Mesodermal cell (in vitro differentiated cells): ENCODE data around the gene NR2F6.
"Not testable (repeated sequence)": the region's sequence is repeated elsewhere in the genome, so short reads cannot be mapped to it uniquely, and the experiment has no call there.

Source experiments
- H3K27ac ChIP-seq: 2 replicates; pipeline ENCODE4 v1.7.0; 2013; ENCODE audit warnings: mild to moderate bottlenecking, low read depth, low read length, moderate library complexity; ENCODE audit not compliant: severe bottlenecking
- H3K36me3 ChIP-seq: 2 replicates; pipeline ENCODE4 v1.7.1; 2013; ENCODE audit warnings: mild to moderate bottlenecking, low read length, moderate library complexity; ENCODE audit not compliant: control insufficient read depth, insufficient read depth
- H3K4me1 ChIP-seq: one replicate; pipeline ENCODE4 v1.7.1; 2013; ENCODE audit warnings: mild to moderate bottlenecking, low read length; ENCODE audit not compliant: insufficient read depth, control insufficient read depth, poor library complexity, severe bottlenecking
- H3K4me3 ChIP-seq: 2 replicates; pipeline ENCODE4 v1.7.0; 2013; ENCODE audit warnings: low read length, control low read depth, mild to moderate bottlenecking; ENCODE audit not compliant: insufficient read depth, poor library complexity, severe bottlenecking; ENCODE audit errors: extremely low read depth
- H3K9me3 ChIP-seq: 2 replicates; pipeline ENCODE4 v1.7.1; 2013; ENCODE audit warnings: mild to moderate bottlenecking, low read length, moderate library complexity; ENCODE audit not compliant: control insufficient read depth
- WGBS, 2 experiments: methylation state at CpG; one replicate each; pipeline ENCODE4 v1.1.5; 2013; ENCODE audit warnings: missing lambda C conversion rate in 2 of 2; ENCODE audit not compliant: insufficient coverage in 2 of 2; 5-methylcytosine and 5-hydroxymethylcytosine counted together

NR2F6 gene

DNA sequence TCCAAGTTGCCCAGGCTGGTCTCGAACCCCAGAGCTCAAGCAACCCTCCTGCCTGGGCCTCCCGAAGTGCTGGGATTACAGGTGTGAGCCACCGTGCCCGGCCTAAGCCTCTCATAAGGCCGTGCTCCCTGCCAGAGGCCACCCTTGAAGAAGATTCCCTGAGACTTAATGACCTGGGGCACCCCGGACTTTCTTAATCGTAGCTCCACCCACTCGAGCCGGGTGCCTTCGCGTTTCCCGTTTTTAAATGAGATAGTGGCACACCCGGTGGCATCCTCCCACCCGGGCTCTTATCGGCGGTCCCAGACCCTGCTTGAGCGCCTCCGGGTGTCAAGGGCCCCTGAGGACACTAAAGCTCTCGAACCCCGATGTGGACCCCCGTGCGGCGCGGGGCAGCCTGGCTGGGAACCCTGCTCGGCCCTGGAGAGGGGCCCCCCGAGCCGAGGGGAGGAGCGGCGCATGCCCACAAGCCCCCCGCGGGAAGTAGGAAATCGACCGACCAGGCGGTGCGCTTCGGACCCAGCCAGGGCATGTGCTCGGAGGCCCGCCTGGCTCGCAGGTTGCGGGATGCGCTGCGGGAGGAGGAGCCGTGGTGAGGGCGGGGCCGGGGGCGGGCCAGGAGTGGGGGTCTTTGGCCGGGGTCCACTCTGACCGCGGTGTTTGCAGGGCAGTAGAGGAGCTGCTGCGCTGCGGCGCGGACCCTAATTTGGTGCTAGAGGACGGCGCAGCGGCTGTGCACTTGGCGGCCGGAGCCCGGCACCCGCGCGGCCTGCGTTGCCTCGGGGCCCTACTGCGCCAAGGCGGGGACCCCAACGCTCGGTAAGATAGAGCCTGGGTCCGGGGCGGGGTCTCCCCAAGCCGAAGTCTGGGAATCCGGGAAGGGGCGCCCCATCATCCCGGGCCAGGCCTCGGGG lies 35.9 kb upstream of the NR2F6 start, which contains the start of gene ANKLE1:
ANKLE1 (plus strand) TSS at position 511 of the 914 bp plus-strand sequence; CDS start at position 531, 20 bp downstream.
- Histone ChIP-seq H3K36me3 (peaks cover 31% of the 10 kb centered on the region), H3K4me1 (no peaks in the 10 kb centered on the region), H3K4me3 (peak within 1 kb of the TSS; percentile 27), H3K9me3 (peaks cover 3% of the 10 kb centered on the region), H3K27ac (no peak within 1 kb of the TSS)
- WGBS, 2 experiments: 30 to 38% methylated on average over 53 to 75 of the region's 75 CpGs

DNA sequence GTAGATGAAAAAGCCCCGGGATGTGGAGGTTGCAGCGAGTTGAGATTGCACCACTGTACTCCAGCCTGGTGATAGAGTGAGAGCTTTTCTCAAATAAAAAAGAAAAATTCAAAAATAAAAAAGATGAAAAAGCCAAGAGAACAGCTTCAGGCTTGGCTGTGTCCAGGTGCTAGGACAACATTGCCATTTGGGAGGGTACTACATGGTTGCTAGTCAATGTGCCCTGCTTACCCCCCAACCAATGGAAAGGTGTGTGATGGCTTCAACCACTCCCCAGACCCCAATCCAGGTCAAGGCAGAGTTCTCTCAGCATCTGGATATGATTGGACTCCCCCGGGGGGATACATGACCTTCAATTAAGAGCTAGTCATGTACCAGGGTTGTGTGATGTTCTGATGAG lies 33.7 kb upstream of the NR2F6 start:
- H3K36me3 ChIP-seq: peaks cover 53% of the 10 kb centered on the region

DNA sequence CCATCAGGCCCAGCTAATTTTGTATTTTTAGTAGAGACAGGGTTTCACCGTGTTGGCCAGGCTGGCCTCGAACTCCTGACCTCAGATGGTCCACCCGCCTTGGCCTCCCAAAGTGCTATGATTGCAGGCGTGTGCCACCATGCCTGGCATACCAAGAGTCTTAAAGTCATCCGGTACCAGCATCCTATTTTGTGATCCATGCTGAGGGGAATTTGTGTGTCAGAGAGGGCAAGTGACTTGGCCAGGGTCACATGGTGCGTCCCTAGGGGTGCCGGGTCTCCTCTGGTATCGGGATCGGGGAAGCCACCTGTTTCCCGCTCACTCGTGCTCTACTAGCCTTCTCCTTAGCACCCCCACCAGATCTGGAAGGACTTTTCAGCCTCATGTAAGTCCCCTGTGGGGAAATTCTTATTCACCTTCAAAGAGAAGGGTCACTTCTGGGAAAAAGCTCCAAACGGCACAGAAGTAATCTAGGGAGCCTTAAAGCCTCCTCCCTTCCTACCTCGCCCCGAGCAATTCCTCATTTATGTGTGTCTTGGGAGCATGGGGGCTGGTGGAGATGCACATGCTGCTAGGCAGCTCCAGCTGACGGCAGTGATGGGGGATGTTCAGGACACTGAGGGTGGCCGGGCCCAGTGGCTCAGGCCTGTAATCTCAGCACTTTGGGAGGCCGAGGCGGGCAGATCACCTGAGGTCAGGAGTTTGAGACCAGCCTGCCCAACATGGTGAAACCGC lies 29.9 kb upstream of the NR2F6 start:
- WGBS, 2 experiments: 96 to 99% methylated on average over 11 to 14 of the region's 19 CpGs
- no peak overlapping the region for H3K4me3 ChIP-seq
- H3K27ac ChIP-seq: no peak overlapping the region
- H3K9me3 ChIP-seq: no peaks in the 10 kb centered on the region
- H3K4me1 ChIP-seq: no peaks in the 10 kb centered on the region
- peaks cover 79% of the 10 kb centered on the region for H3K36me3 ChIP-seq

More for the DNA sequence above, 33.7 kb upstream of the NR2F6 start:
- Histone ChIP-seq H3K4me3 (no peak overlapping the region), H3K27ac (no peak overlapping the region), H3K4me1 (no peaks in the 10 kb centered on the region), H3K9me3 (no peaks in the 10 kb centered on the region)
- WGBS, 2 experiments: 50 to 85% methylated on average over 1 to 3 of the region's 3 CpGs

DNA sequence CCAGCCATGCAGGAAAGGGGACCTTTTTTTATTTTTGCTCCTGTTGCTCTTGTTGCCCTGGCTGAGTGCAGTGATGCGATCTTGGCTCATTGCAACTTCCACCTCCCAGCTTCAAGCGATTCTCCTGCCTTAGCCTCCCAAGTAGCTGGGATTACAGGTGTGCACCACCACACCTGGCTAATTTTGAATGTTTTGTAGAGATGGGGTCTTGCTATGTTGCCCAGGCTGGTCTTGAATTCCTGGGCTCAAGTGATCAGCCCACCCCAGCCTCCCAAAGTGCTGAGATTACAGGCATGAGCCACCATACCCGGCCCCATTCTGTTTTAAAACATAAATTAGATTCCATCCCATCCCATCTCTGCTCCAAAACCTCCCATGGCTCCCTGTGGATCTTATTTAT lies 29.2 kb upstream of the NR2F6 start:
- not testable (repeated sequence) for H3K9me3 ChIP-seq, H3K27ac ChIP-seq, H3K4me1 ChIP-seq, H3K4me3 ChIP-seq
- WGBS, 2 experiments: 100% methylated on average over 1 of the region's 3 CpGs; no CpG with 5 or more reads in 1 of the 2 experiments
- H3K36me3 ChIP-seq: peaks cover 84% of the 10 kb centered on the region

DNA sequence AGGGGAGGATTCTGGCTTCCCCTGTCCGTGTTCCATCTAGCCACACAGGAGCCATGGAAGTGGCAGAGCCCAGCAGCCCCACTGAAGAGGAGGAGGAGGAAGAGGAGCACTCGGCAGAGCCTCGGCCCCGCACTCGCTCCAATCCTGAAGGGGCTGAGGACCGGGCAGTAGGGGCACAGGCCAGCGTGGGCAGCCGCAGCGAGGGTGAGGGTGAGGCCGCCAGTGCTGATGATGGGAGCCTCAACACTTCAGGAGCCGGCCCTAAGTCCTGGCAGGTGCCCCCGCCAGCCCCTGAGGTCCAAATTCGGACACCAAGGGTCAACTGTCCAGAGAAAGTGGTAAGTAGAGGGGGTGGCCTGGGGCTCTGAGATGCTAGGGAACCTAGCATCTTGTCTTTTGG lies 23.0 kb upstream of the NR2F6 start:
- no peaks in the 10 kb centered on the region for H3K9me3 ChIP-seq
- H3K27ac ChIP-seq: no peak overlapping the region
- 97 to 99% methylated on average over 9 to 13 of the region's 13 CpGs for WGBS, 2 experiments
- H3K36me3 ChIP-seq: peaks cover 40% of the 10 kb centered on the region
- peaks cover 13% of the 10 kb centered on the region for H3K4me1 ChIP-seq
- H3K4me3 ChIP-seq: peak overlapping the region; percentile 94

DNA sequence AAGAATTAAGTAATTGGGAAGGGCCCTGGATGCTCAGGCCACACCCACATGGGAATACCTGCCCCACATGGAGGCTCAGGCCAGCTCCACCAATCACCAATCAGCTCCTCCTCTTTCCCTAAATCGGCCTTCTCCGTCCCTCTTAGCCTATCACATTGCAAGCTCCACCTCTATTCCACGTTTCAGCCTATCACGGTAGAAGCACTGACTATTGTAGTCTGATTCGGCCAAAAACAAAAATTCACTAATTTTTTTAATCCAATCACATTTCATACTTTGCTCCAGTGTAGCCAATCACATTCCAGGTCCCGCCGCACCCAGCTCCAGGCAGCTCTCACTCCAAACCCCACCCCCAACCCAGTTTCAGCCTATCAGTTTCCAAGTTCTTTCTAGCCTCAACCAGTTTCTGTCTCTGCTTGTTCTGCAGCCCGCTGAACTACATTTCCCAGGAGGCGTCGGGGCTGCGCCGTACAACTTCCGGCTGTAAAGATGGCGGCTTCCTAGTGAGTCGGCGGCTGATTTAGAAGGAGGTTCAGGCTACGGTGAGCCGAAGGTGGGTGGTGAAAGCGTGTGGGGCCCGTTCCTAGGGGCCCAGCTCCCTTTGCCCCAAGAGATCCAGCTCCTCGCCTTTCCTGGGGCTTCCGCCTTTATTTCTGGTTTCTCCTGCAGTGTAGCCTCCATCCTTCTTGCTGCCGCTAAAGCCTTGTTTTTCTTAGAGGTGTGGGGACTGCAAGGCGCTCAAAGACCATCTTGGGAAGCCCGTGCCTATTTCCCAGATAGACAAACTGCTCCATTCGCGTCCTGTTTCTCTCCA lies 21.5 kb upstream of the NR2F6 start, which contains the start of gene BABAM1:
BABAM1 (plus strand) TSS at position 469 of the 814 bp plus-strand sequence. CDS start 1,364 bp downstream, outside the sequence.
- Histone ChIP-seq H3K27ac (peak within 1 kb of the TSS; percentile 73), H3K4me1 (peaks cover 13% of the 10 kb centered on the region)
- whole genome bisulfite sequencing, 2 experiments: 1% methylated on average over 26 of the region's 27 CpGs

DNA sequence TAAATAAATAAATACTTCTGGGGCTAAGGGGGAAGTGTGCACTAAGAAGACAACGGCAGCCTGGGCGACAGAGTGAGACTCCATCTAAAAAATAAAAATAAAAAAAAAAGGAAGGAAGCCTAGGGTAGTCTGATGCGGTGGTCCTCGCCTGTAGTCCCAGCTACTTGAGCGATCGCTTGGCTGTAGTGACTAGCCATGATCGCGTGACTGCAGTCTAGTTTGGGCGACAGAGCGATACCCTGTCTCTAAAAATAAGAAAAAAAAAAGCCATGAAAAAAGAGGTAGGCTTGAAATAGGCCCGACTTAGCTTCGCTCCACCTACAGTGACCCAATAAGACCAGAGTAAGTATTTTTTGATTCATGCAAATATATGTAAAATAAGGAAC lies 20.9 kb upstream of the NR2F6 start:
- no peak overlapping the region for H3K27ac ChIP-seq
- peaks cover 13% of the 10 kb centered on the region for H3K4me1 ChIP-seq
- H3K36me3 ChIP-seq: peaks cover 27% of the 10 kb centered on the region
- H3K4me3 ChIP-seq: no peak overlapping the region
- no peaks in the 10 kb centered on the region for H3K9me3 ChIP-seq
- WGBS, 2 experiments: 94% methylated on average over 6 to 8 of the region's 12 CpGs

More for the DNA sequence above, 21.5 kb upstream of the NR2F6 start, which contains the start of gene BABAM1:
- H3K9me3 ChIP-seq: no peaks in the 10 kb centered on the region
- peak within 1 kb of the TSS; percentile 94 for H3K4me3 ChIP-seq
- H3K36me3 ChIP-seq: peaks cover 33% of the 10 kb centered on the region

DNA sequence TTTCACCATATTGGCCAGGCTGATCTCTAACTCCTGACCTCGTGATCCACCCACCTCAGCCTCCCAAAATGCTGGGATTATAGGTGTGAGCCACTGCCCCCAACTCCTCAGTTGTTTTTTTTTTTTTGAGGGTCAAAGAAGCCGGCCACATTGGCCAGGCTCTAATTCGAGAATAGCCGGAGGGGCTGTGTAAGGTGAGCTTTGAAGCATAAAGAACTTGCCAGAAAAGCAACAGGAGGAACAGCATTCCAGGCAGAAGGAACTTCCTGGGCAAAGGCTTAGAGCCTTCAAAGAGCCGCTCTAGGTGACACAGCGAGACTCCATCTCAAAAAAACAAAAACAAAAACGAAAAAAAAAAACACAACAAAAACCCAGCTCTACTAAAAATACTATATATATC lies 20.3 kb upstream of the NR2F6 start:
- no peak overlapping the region for H3K4me3 ChIP-seq
- H3K4me1 ChIP-seq: peaks cover 13% of the 10 kb centered on the region
- 100% methylated on average over 2 to 3 of the region's 7 CpGs for WGBS, 2 experiments
- H3K9me3 ChIP-seq: no peaks in the 10 kb centered on the region
- H3K27ac ChIP-seq: no peak overlapping the region
- H3K36me3 ChIP-seq: peaks cover 22% of the 10 kb centered on the region

DNA sequence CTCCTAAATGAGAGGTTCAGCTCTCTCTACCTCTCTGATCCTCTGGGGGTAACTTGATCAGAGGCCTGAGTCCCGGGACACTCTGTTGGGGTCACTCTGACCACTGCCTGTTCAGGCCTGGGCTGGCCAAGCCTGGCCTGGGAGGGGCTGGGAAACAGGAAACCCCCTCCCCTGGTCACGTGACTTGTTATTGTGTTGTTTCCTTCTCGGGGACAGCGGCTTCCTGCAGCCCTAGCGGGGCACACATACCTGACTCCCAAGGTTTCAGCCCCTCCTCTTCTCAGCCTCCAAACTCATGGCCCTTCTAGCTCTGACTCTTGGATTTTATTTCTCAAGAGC lies 18.9 kb upstream of the NR2F6 start, which contains the start of gene USHBP1:
USHBP1 (minus strand) TSS at position 105 of the 339 bp plus-strand sequence. CDS start 446 bp downstream, outside the sequence.
- H3K9me3 ChIP-seq: no peaks in the 10 kb centered on the region

More for the DNA sequence above, 18.9 kb upstream of the NR2F6 start, which contains the start of gene USHBP1:
- H3K36me3 ChIP-seq: peaks cover 10% of the 10 kb centered on the region
- WGBS, 2 experiments: 41 to 65% methylated on average over 4 to 5 of the region's 5 CpGs
- H3K4me1 ChIP-seq: peaks cover 13% of the 10 kb centered on the region
- H3K27ac ChIP-seq: peak within 1 kb of the TSS; percentile 62
- no peak within 1 kb of the TSS for H3K4me3 ChIP-seq
